ENCODE data around the gene FOXO3.
"Not testable (repeated sequence)": the region's sequence is repeated elsewhere in the genome, so short reads cannot be mapped to it uniquely, and the experiment has no call there.

The FOXO3 gene

DNA sequence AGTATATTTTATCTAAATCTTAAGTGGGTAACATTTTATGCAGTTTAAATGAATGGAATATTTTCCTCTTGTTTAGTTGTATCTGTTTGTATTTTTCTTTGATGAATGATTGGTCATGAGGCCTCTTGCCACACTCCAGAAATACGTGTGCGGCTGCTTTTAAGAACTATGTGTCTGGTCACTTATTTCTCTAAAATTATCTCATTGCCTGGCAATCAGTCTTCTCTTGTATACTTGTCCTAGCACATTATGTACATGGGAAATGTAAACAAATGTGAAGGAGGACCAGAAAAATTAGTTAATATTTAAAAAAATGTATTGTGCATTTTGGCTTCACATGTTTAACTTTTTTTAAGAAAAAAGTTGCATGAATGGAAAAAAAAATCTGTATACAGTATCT lies 123.3 kb downstream of the FOXO3 start:
- not testable (repeated sequence) for DNase-seq (ENCODE audit: low read depth in 2 of 2)

DNA sequence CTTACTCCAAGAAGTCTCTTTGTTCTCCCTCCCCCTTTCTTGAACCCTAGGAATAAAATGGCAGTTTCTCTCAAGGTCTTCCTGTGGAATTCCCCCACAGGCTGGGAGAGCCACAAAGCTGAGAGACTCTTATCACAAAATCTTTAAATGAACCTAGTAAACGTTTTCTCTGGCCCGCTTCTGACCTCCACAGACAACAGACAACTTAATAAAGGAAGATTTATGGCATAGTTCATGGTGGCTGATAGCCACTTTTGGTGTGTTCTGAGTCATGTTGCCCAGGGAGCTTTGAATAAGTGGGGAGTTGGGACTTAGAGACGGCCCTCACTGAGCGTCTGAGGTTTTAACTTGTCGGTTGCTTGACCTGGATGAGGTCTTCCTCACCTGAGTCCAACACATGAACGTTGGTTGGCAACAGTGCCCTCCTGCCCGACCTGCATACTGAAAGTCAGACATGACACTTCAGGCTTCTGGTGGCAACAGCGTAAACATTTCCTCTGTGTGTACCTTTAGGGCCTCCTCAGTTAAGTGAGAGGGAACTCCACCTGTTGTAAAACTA lies 124.1 kb downstream of the FOXO3 start:
- DNase-seq (ENCODE audit: low read depth in 2 of 2) = no peak

DNA sequence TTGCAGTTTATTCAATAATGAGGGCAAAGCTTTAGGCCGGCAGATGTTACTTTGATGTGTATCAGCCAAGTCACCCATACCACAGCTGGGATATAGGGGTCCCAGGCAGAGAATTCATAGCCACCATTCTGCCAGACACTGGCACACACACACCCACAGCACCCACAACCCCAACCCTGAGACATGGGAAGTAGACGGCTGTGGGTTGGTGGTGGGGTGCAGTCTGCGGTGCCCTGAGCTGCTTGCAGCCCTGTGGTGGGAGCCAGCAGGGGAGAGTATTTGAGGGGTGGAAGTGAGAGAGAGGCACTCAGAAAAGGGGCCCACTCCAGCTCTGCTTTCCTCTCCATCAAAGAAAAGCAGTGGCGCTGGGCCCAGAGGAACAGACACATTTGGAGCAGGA lies 125.3 kb downstream of the FOXO3 start:
- DNase-seq (ENCODE audit: low read depth in 2 of 2) = no peak

DNA sequence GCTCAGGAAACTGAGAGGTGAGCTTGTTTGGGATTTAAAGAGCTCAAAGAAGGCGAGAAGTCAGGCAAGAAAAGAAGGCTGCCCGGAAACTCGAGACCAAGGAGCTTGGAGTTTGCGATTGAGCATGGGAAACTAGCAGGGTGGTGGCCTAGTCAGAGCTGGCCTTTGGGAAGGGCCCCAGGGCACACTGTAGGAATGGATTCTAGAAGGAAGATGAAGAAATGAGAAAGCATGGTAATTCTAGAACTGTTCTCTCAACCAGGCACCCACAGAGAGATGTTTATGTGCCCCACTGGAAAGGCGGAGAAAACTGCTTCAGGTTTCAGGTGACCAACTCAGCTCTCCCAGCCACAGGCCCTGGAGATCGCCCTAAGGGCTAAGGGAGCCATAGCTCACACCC lies 126.2 kb downstream of the FOXO3 start:
- DNase-seq (ENCODE audit: low read depth in 2 of 2) = no peak

DNA sequence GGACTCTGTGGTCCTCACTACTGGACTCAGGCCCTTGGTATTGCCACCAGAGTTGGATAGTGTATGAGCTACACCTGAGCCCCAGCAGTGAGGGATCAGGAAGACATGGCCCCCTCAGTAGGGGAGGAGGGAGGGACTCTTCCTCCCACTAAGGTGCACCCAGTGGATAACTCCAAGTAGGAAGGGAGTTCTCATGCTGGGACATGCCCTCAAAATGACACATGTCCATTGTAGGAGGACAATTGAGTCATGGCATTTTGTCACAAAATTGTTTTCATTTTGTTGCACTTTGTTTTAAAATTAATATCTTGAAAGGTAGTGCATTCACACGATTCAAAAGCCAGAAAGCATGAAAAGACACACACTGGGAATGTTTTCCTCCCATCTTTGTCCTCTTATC lies 127.2 kb downstream of the FOXO3 start:
- DNase-seq (ENCODE audit: low read depth in 2 of 2) = no peak

DNA sequence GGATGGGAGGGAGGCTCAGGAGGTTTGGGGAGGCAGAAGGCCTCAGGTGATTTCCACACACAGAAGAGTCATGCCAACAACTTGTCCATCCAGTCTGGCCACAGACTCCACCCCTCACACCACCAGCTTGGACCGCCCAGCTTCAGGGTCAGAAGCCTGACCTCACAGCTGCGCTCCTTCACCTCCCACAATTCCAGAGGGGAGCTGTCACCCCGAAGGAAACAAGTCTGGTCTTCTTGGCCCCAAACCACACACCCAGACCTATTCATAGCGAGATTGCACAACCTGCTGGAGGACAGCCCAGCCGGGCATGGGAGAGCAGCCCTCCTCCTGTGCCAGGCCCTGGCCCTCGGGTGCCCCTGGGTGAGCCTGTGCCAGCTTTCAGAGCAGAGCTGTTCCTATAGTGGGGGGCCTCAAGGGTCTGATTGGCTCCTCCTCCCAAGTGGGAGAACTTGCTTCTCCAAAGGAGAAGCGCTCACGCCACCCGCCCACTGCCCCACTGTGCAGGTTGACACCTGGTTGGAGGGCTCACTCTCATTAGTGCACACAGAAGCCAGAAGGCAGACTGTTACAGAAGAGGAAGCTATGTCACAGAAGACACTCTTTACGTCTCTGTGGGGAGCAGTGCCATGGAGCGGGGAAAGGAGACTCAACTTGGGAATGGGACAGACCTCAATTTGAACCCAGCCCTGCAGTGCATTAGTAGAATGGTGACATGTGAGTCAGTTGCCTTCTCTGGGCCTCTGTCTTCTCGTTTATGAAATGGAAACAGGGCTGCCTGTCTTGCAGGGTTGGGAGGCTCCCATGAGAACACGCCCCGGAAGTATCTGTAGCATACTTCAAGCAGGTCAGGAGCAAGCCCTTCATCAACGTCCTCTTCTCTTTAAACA lies 128.8 kb downstream of the FOXO3 start:
- DNase-seq (ENCODE audit: low read depth in 2 of 2) = no peak

DNA sequence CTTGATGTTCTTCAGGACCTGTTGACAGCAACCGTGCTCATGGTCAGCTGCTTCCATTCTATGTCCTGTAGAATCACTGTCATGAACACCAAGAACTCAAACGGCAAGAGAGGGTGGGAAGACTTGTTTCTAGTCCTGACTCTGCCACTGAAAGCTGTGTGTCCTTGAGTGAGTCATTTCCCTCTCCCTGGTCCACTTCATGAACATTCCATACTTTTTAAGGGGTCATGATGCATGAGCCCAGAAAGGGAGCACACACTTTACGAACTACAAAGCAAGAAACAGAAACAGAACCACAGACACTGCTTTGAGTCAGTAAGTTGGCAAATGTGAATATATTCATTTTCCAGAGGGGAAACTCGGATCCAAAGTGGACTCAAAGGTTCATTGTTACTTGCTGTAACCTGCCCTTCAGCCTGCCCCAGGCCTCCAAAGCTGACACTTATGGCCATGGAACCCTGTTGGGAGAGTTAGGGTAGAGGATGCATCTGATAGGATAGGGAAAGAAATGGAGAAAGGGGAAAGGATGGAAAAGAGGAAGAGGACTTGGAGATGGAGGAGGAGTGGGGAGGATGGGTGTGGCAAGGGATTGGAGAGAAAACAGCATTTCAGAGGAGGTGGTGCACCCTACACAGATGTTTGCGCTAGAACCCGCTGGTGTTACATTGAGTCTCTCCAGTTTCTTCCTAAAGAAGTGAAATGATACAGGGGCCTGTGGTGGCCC lies 129.8 kb downstream of the FOXO3 start:
- no peak for DNase-seq (ENCODE audit: low read depth in 2 of 2)

DNA sequence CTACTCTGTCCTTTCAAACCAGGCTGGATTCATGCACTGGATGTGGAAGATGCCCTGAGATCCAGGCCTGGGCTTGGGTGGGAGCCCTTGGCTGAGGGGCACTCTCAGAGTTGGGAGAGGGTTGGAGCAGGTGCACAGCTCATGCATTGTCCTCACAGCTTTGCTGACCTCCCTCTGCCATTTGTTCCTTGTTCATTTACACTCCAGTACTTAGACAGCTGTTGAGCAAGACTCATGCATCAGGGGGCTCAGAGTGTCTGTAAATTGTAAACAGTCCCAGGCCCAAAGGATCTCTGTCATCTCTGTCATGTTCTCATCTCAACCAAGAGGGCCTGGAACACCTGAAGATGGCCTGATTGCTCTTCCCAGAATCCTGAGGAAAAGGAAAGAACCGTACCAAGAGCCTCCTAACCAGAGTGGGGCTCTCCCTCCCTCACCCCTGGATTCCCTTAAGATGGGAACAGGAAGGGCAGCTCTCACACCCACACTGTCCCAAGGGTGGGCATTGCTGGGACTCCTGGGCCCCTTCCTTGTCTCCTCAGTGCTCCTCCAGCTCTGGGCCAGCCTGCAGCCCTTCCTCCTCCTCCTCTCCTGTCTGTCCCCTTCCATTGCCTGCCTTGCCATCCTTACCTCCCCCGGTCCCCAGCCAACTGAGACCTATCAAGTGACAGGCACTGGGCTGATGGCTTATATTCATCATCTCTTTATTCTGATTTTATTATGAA lies 132.9 kb downstream of the FOXO3 start:
- DNase-seq (ENCODE audit: low read depth in 2 of 2) = no peak

DNA sequence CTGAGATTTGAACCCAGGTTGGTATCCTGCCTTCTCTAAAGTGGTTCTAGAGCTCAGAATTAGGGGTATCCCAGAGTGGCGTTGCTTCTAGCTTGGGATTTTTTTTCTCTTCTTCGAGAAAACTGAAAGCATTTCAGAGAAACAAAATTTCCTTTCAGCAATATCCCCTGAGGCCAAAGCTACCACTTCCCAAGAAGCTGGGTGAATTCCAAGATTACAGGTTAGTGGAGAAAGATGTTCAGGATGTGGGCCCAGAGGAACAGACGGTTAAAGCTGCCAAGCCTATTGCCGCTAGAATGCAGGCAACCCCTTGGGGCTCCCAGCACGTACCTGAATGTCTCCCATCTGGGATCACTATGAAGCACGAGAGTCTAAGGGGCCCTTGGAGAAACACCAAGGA lies 134.1 kb downstream of the FOXO3 start:
- DNase-seq (ENCODE audit: low read depth in 2 of 2) = no peak

DNA sequence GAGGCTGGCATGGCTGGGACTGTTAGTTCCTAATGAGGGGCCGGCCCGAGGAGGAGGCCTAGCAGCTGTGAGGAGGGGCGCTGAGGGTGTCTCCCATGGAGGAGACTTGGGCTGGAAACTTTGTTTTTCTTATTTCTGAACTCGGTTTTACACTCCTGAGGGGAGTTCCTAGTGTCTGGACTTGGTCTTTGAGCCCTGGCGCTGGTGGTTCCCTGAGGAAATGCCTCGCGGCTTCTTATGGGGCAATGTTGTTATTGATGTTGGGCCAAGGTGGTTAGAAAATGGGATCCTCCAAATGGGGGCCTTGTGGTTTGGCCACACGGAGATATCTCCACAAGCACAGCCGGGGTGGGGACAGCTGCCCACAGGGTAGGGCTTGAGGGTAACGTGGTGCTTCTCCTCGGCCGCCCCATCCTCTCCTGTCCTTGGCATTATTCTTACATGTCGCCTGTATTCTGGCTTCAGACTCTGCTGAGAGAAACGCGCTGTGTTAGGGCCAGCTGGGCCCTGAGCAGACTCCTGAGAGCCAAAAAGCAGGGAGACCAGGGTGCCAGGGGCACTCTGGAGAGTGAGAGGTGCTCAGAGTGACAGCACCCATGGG lies 136.9 kb downstream of the FOXO3 start:
- DNase-seq (ENCODE audit: low read depth in 2 of 2) = no peak

DNA sequence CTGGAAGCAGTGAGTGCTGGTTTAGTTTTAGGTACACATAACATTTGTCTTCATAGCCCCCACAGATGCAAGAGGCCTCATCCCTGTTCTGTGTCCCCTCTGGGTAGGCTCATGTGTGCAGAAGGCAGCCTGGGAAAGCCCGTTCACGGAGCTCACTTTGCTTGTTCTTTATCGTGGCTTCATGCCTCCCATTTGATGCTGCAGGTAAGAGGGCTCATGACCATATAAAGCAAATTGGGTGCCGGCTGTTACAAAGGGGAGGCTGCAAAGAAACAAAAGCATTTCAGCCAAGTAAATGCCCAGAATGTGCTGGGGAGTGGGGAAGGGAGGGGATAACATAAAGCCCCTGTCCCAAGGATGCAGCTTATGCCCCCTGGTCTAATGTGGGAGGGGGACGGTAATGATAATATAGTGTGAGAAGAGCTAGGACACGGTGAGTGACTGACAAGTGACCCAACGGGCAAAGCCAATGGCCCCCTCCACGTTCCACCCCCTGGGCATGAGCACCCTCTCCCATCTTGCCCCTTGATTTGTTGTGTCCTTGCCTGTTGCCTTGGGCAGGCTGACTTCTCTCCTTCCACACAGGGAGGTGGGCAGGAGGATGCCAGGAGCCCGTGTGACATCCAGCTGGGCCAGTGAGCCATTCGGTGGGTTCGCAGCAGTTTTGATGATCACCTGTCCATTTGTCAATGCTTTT lies 138.0 kb downstream of the FOXO3 start:
- no peak for DNase-seq (ENCODE audit: low read depth in 2 of 2)

DNA sequence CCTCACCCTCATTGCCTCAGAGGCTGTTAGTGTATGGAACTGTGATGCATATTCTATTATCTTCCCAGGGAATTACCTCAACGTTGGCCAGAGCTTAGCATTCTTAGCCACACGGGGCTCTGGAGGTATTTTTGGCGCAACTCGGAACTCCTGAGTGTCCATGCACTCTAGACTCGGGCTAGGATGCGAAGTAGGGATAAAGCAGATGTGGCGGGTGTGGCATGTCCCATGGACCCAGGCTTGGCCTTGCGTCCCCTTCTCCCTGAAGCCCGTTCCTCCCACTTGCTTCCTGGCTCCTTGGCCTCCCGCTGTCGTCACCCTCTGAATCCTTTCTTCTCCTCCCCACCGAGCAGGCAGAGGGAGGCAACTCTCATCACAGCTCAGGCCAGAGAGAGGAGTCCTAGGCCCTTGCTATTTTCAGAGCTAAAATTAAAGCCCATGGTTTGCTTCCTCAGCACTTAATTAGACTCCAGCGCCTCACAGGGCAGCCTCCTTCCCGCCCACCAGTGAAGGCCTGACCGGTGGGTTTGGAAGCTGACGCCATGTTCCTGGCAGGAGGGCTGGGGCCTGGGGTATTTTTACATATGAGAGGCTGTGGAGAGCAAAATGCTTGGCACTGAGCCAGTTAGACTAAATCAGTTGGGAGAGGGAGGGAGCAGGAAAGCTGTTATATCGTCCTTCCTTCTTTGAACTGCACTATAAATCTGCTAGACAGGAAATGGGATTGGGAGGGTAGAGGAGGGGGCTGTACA lies 138.7 kb downstream of the FOXO3 start:
- DNase-seq (ENCODE audit: low read depth in 2 of 2) = no peak

DNA sequence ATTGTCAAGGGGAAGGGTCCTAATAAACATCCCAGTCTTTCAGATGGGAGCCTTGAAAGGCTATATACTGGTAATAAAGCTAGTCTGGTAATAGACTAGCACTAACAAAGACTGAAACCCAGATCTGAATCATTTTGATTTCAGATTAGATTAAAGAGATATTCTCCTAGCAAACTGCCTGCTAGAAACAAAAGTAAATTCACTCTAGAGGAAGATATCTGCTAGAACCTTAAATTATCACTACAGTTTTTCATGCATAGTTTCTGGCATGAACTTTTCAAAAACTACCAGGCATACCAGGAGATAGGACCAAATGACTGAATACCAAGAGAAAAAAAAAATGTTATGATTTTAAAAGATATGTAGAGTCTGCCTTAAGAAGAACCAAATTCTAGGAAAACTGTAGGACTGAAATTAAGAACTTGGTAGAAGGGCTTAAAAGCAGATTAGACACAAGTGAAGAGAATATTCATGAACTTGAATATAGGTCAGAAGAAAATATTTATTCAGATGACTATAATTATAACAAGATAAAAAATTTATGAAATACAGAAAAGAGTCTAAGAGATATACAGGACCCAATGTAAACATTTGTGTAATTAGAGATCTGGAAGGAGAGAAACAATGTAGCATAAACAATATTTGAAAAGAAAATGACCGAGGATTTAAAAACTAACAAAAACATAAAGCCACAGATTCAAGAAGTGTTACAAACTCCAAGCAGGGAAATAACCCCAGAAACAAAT lies 141.6 kb downstream of the FOXO3 start:
- DNase-seq (ENCODE audit: low read depth in 2 of 2) = no peak

DNA sequence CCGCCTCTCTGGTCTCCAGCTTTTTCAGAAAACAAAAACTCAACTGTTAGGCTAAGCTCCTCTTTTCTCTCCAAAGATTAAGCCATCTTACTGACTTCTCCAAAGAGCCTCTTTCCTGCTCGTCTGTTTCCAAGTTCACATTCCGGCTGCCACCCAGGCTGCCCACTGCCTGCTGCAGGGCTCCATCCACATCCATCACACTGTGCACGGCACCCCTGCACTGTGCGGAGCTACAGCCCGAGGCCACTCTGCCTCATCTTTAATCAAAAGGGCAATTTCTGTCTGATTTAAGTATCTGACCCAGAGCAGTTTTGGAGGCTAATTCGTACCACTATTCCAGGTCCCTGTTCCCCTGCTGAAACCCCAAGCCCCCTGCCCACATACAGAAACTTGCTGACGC lies 145.9 kb downstream of the FOXO3 start:
- no peak for DNase-seq (ENCODE audit: low read depth in 2 of 2)

DNA sequence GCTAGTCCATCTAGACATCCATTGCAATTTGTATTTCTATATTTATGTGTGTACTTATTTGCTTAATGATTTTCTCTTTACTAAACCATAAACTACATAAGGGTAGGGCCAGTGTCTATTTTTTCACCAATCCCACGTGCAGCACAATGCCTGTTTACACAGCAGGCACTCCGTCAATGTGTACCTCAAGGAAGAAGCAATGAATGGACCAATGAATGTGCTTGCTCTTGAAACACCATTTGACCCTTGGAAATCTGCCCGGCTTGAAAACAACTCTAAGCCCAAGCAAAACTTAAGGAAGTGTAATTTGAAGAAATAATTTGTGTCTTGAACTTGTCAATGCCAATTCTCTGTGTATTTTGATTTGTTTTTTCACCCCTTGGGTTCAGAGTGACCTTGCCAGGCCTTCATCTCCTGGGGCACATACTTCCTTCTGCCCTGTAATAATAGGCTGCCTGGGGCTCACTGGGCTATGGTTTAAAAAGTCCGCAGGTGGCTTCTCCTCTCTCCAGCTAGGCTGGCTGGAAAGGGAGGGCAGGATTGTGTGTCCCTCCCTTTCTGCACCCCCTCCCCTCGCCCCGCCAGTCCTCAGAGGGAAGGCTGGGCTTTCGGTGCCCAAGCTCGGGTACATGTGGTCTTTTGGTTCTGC lies 146.7 kb downstream of the FOXO3 start:
- no peak for DNase-seq (ENCODE audit: low read depth in 2 of 2)

DNA sequence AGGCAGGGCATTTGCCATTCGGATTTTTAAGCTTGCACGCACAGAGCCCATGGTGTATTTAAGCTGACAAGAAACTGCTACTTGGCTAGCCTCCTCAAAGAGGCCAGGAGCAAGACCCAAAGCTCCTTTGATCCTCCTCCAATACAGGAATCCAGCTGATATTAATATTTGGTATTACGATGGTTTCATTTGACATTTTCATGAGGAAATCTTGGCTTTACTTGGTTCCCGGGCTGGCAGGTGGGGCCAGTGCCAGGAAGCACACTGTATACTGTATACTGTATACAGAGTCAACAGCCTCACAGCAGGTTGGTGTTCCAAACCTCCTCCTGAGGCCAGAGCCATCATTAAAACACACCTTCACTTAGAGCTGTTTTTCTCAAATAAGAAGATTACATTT lies 149.3 kb downstream of the FOXO3 start:
- no peak for DNase-seq (ENCODE audit: low read depth in 2 of 2)

DNA sequence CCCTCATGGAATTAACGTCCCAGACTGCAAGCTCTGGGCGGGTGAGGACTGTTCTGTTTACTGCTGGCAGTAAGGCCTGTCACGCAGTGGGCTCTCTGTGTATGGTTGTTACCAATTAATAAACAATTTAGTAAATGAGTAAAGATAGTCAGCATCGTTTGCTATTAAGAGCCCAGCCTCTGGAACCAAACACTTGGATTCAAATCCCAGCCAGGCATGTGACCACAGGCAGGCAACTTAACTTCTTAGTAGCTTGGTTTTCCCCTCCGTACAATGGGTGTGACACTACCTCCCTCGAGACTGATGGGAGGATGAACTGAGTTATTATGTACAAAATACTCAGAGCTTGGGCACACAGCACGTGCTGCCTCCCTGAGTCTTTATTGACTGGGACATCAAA lies 149.8 kb downstream of the FOXO3 start:
- no peak for DNase-seq (ENCODE audit: low read depth in 2 of 2)

DNA sequence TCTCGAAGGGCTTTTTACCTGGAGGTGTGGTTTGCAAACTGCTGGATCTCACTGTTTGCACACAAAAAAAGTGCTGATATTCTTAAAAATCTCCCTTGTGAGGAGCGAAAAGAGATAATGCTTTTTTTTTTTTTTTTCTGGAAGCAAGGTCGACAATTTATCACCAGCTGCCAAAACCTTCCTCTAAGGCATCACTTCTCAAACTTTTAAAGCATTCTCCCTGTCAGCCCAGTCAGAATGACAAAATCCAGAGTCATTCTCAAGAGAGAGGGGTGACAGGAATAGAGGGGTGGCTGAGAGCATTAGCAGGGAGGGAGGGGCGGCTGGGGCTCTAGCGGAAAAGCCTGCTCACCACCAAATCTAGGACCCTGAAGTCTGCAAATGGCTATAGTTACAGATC lies 150.4 kb downstream of the FOXO3 start:
- DNase-seq (ENCODE audit: low read depth in 2 of 2) = no peak

DNA sequence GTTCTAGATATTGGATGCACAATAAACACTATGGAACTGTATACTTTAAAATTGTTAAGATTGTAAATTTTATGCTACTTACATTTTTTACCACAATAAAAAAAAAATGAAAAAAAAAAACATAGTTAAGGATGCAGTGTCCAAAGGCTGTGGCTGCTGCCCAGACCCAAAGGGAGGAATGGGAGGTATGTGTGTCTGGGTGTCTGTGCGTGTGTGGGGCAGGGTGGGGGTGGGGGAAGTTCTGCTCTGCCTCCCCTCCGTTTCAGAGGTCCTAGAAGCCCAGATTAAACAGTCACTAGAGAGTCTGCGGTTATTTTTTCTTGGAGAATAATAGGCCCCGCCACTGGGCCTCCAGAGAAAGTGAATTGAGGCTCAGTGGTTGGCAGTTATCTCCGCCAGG lies 151.1 kb downstream of the FOXO3 start:
- DNase-seq (ENCODE audit: low read depth in 2 of 2) = no peak
